ENCODE measurements around the gene TMEM43.

Gene TMEM43

GRCh38 chr3:14151471-14152083 is 26.7 kb downstream of the TMEM43 start:
- Histone ChIP-seq H3K27me3 (ENCODE audit: control insufficient read depth in 2 of 2, insufficient read depth in 2 of 2, low read length in 2 of 2) (no peaks in the 10 kb centered on the region), H3K27ac (ENCODE audit: low read depth in 2 of 2, low read length in 2 of 2) (no peak overlapping the region), H3K9ac (ENCODE audit: low read depth in 1 of 2, low read length in 2 of 2) (no peak overlapping the region), H3K4me3 (ENCODE audit: low read length in 2 of 2) (no peak overlapping the region), H3K9me3 (ENCODE audit: control insufficient read depth in 2 of 2, low read length in 2 of 2) (no peaks in the 10 kb centered on the region), H3K4me1 (ENCODE audit: control insufficient read depth in 2 of 2, insufficient read depth in 2 of 2, low read length in 2 of 2) (no peaks in the 10 kb centered on the region), H3K36me3 (ENCODE audit: control insufficient read depth in 2 of 2, insufficient read depth in 2 of 2, low read length in 2 of 2) (peaks cover 43 to 46% of the 10 kb centered on the region in 2 donors)

GRCh38 chr3:14152233-14152962 is 27.5 kb downstream of the TMEM43 start:
- Histone ChIP-seq H3K36me3 (ENCODE audit: control insufficient read depth in 2 of 2, insufficient read depth in 2 of 2, low read length in 2 of 2) (peaks cover 43 to 47% of the 10 kb centered on the region in 2 donors), H3K27ac (ENCODE audit: low read depth in 2 of 2, low read length in 2 of 2) (no peak overlapping the region), H3K4me1 (ENCODE audit: control insufficient read depth in 2 of 2, insufficient read depth in 2 of 2, low read length in 2 of 2) (no peaks in the 10 kb centered on the region), H3K4me3 (ENCODE audit: low read length in 2 of 2) (no peak overlapping the region), H3K9me3 (ENCODE audit: control insufficient read depth in 2 of 2, low read length in 2 of 2) (no peaks in the 10 kb centered on the region), H3K9ac (ENCODE audit: low read depth in 1 of 2, low read length in 2 of 2) (no peak overlapping the region), H3K27me3 (ENCODE audit: control insufficient read depth in 2 of 2, insufficient read depth in 2 of 2, low read length in 2 of 2) (no peaks in the 10 kb centered on the region)

- Histone ChIP-seq H3K4me1 (ENCODE audit: control insufficient read depth in 2 of 2, insufficient read depth in 2 of 2, low read length in 2 of 2) (no peaks in the 10 kb centered on the region), H3K27me3 (ENCODE audit: control insufficient read depth in 2 of 2, insufficient read depth in 2 of 2, low read length in 2 of 2) (no peaks in the 10 kb centered on the region), H3K9ac (ENCODE audit: low read depth in 1 of 2, low read length in 2 of 2) (no peak overlapping the region), H3K27ac (ENCODE audit: low read depth in 2 of 2, low read length in 2 of 2) (no peak overlapping the region), H3K4me3 (ENCODE audit: low read length in 2 of 2) (no peak overlapping the region), H3K9me3 (ENCODE audit: control insufficient read depth in 2 of 2, low read length in 2 of 2) (no peaks in the 10 kb centered on the region), H3K36me3 (ENCODE audit: control insufficient read depth in 2 of 2, insufficient read depth in 2 of 2, low read length in 2 of 2) (peaks cover 46 to 48% of the 10 kb centered on the region in 2 donors)
These were observed 28.1 kb downstream of the TMEM43 start for GRCh38 chr3:14152963-14153355.

- no peaks in the 10 kb centered on the region for H3K4me1 ChIP-seq (ENCODE audit: control insufficient read depth in 2 of 2, insufficient read depth in 2 of 2, low read length in 2 of 2)
- no peak overlapping the region for H3K9ac ChIP-seq (ENCODE audit: low read depth in 1 of 2, low read length in 2 of 2)
- H3K4me3 ChIP-seq (ENCODE audit: low read length in 2 of 2), result no peak overlapping the region
- H3K9me3 ChIP-seq (ENCODE audit: control insufficient read depth in 2 of 2, low read length in 2 of 2), result no peaks in the 10 kb centered on the region
- H3K36me3 ChIP-seq (ENCODE audit: control insufficient read depth in 2 of 2, insufficient read depth in 2 of 2, low read length in 2 of 2), result peaks cover 48 to 52% of the 10 kb centered on the region in 2 donors
- H3K27me3 ChIP-seq (ENCODE audit: control insufficient read depth in 2 of 2, insufficient read depth in 2 of 2, low read length in 2 of 2), result no peaks in the 10 kb centered on the region
- no peak overlapping the region for H3K27ac ChIP-seq (ENCODE audit: low read depth in 2 of 2, low read length in 2 of 2)
These were observed 28.8 kb downstream of the TMEM43 start for GRCh38 chr3:14153663-14154062.

GRCh38 chr3:14154276-14154675 is 29.4 kb downstream of the TMEM43 start:
- no peaks in the 10 kb centered on the region for H3K27me3 ChIP-seq (ENCODE audit: control insufficient read depth in 2 of 2, insufficient read depth in 2 of 2, low read length in 2 of 2)
- no peak overlapping the region for H3K4me3 ChIP-seq (ENCODE audit: low read length in 2 of 2)
- no peaks in the 10 kb centered on the region for H3K4me1 ChIP-seq (ENCODE audit: control insufficient read depth in 2 of 2, insufficient read depth in 2 of 2, low read length in 2 of 2)
- no peaks in the 10 kb centered on the region for H3K9me3 ChIP-seq (ENCODE audit: control insufficient read depth in 2 of 2, low read length in 2 of 2)
- no peak overlapping the region for H3K27ac ChIP-seq (ENCODE audit: low read depth in 2 of 2, low read length in 2 of 2)
- H3K36me3 ChIP-seq (ENCODE audit: control insufficient read depth in 2 of 2, insufficient read depth in 2 of 2, low read length in 2 of 2), result peaks cover 54 to 57% of the 10 kb centered on the region in 2 donors
- H3K9ac ChIP-seq (ENCODE audit: low read depth in 1 of 2, low read length in 2 of 2), result no peak overlapping the region

GRCh38 chr3:14154895-14155440 is 30.1 kb downstream of the TMEM43 start:
- Histone ChIP-seq H3K4me3 (ENCODE audit: low read length in 2 of 2) (no peak overlapping the region), H3K9me3 (ENCODE audit: control insufficient read depth in 2 of 2, low read length in 2 of 2) (no peaks in the 10 kb centered on the region), H3K36me3 (ENCODE audit: control insufficient read depth in 2 of 2, insufficient read depth in 2 of 2, low read length in 2 of 2) (peaks cover 58 to 62% of the 10 kb centered on the region in 2 donors), H3K9ac (ENCODE audit: low read depth in 1 of 2, low read length in 2 of 2) (no peak overlapping the region), H3K27me3 (ENCODE audit: control insufficient read depth in 2 of 2, insufficient read depth in 2 of 2, low read length in 2 of 2) (no peaks in the 10 kb centered on the region), H3K4me1 (ENCODE audit: control insufficient read depth in 2 of 2, insufficient read depth in 2 of 2, low read length in 2 of 2) (no peaks in the 10 kb centered on the region), H3K27ac (ENCODE audit: low read depth in 2 of 2, low read length in 2 of 2) (no peak overlapping the region)

- Histone ChIP-seq H3K9me3 (ENCODE audit: control insufficient read depth in 2 of 2, low read length in 2 of 2) (no peaks in the 10 kb centered on the region), H3K27me3 (ENCODE audit: control insufficient read depth in 2 of 2, insufficient read depth in 2 of 2, low read length in 2 of 2) (no peaks in the 10 kb centered on the region), H3K27ac (ENCODE audit: low read depth in 2 of 2, low read length in 2 of 2) (no peak overlapping the region), H3K36me3 (ENCODE audit: control insufficient read depth in 2 of 2, insufficient read depth in 2 of 2, low read length in 2 of 2) (peaks cover 66 to 72% of the 10 kb centered on the region in 2 donors), H3K4me1 (ENCODE audit: control insufficient read depth in 2 of 2, insufficient read depth in 2 of 2, low read length in 2 of 2) (no peaks in the 10 kb centered on the region), H3K9ac (ENCODE audit: low read depth in 1 of 2, low read length in 2 of 2) (no peak overlapping the region), H3K4me3 (ENCODE audit: low read length in 2 of 2) (no peak overlapping the region)
These were observed 31.3 kb downstream of the TMEM43 start for GRCh38 chr3:14156201-14156600.

GRCh38 chr3:14156843-14157561 is 32.1 kb downstream of the TMEM43 start:
- H3K36me3 ChIP-seq (ENCODE audit: control insufficient read depth in 2 of 2, insufficient read depth in 2 of 2, low read length in 2 of 2), result peaks cover 64 to 76% of the 10 kb centered on the region in 2 donors
- no peak overlapping the region for H3K27ac ChIP-seq (ENCODE audit: low read depth in 2 of 2, low read length in 2 of 2)
- no peak overlapping the region for H3K9ac ChIP-seq (ENCODE audit: low read depth in 1 of 2, low read length in 2 of 2)
- no peaks in the 10 kb centered on the region for H3K27me3 ChIP-seq (ENCODE audit: control insufficient read depth in 2 of 2, insufficient read depth in 2 of 2, low read length in 2 of 2)
- peaks cover 0 to 3% of the 10 kb centered on the region in 2 donors for H3K9me3 ChIP-seq (ENCODE audit: control insufficient read depth in 2 of 2, low read length in 2 of 2)
- H3K4me1 ChIP-seq (ENCODE audit: control insufficient read depth in 2 of 2, insufficient read depth in 2 of 2, low read length in 2 of 2), result no peaks in the 10 kb centered on the region
- H3K4me3 ChIP-seq (ENCODE audit: low read length in 2 of 2), result no peak overlapping the region

GRCh38 chr3:14157951-14158350 is 33.1 kb downstream of the TMEM43 start:
- H3K36me3 ChIP-seq (ENCODE audit: control insufficient read depth in 2 of 2, insufficient read depth in 2 of 2, low read length in 2 of 2), result peaks cover 68 to 76% of the 10 kb centered on the region in 2 donors
- peaks cover 3% of the 10 kb centered on the region in 2 donors for H3K9me3 ChIP-seq (ENCODE audit: control insufficient read depth in 2 of 2, low read length in 2 of 2)
- H3K27me3 ChIP-seq (ENCODE audit: control insufficient read depth in 2 of 2, insufficient read depth in 2 of 2, low read length in 2 of 2), result no peaks in the 10 kb centered on the region
- H3K27ac ChIP-seq (ENCODE audit: low read depth in 2 of 2, low read length in 2 of 2), result no peak overlapping the region
- no peak overlapping the region for H3K4me3 ChIP-seq (ENCODE audit: low read length in 2 of 2)
- H3K4me1 ChIP-seq (ENCODE audit: control insufficient read depth in 2 of 2, insufficient read depth in 2 of 2, low read length in 2 of 2), result no peaks in the 10 kb centered on the region
- H3K9ac ChIP-seq (ENCODE audit: low read depth in 1 of 2, low read length in 2 of 2), result no peak overlapping the region

- H3K9ac ChIP-seq (ENCODE audit: low read depth in 1 of 2, low read length in 2 of 2), result no peak overlapping the region
- no peaks in the 10 kb centered on the region for H3K27me3 ChIP-seq (ENCODE audit: control insufficient read depth in 2 of 2, insufficient read depth in 2 of 2, low read length in 2 of 2)
- peaks cover 3% of the 10 kb centered on the region in 2 donors for H3K9me3 ChIP-seq (ENCODE audit: control insufficient read depth in 2 of 2, low read length in 2 of 2)
- H3K27ac ChIP-seq (ENCODE audit: low read depth in 2 of 2, low read length in 2 of 2), result no peak overlapping the region
- H3K36me3 ChIP-seq (ENCODE audit: control insufficient read depth in 2 of 2, insufficient read depth in 2 of 2, low read length in 2 of 2), result peaks cover 72 to 77% of the 10 kb centered on the region in 2 donors
- H3K4me1 ChIP-seq (ENCODE audit: control insufficient read depth in 2 of 2, insufficient read depth in 2 of 2, low read length in 2 of 2), result no peaks in the 10 kb centered on the region
- no peak overlapping the region for H3K4me3 ChIP-seq (ENCODE audit: low read length in 2 of 2)
These were observed 33.5 kb downstream of the TMEM43 start for GRCh38 chr3:14158370-14158769.

Data from mucosa of rectum (tissue), 2 donors.